ENCODE data around the gene PPP1R14B.

Gene PPP1R14B, protein sequence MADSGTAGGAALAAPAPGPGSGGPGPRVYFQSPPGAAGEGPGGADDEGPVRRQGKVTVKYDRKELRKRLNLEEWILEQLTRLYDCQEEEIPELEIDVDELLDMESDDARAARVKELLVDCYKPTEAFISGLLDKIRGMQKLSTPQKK

GRCh38 chr11:64246871-64247728 is at the start of gene PPP1R14B:
PPP1R14B (minus strand) TSS chr11:64246943; CDS start chr11:64246673, 270 bp downstream.
- H3K4me3 ChIP-seq = peak within 1 kb of the TSS; percentile 55 to 80 (median 69)
- peak within 1 kb of the TSS; percentile 84 to 98 (median 92) for H3K27ac ChIP-seq

- Histone ChIP-seq H3K27ac (peak overlapping the region in 3 of 21 experiments; percentile 26 to 36 (median 36)), H3K4me3 (no peak overlapping the region)
Measured at GRCh38 chr11:64296236-64296635, 49.5 kb upstream of the PPP1R14B start.

DNA sequence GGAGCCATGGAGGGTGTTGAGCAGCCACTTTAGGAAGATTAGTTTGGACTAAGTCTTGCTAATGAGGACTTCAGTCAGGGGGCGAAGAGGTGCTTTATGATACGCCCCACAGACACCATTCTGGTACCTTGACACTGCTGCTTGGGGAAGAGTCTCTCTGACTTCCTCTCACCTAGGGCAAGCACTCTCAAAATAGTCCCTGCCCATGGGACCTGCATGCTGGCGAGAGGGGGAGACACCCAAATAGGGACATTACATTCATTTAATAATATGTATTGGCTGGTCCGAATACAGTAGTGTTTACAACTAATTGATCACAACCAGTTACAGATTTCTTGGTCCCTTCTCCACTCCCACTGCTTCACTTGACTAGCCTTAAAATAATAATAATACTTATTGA is 49.0 kb upstream of the PPP1R14B start:
- no peak overlapping the region for H3K4me3 ChIP-seq
- peak overlapping the region in 3 of 21 experiments; percentile 26 to 36 (median 36) for H3K27ac ChIP-seq

- H3K4me3 ChIP-seq = no peak overlapping the region
- peak overlapping the region in 4 of 21 experiments; percentile 6 to 53 (median 40) for H3K27ac ChIP-seq
Measured at GRCh38 chr11:64294774-64295173, 48.0 kb upstream of the PPP1R14B start.

GRCh38 chr11:64292460-64293254 is 45.9 kb upstream of the PPP1R14B start:
- Histone ChIP-seq H3K4me3 (peak overlapping the region; percentile 11 to 45 (median 25)), H3K27ac (peak overlapping the region in 4 of 21 experiments; percentile 1 to 50 (median 19))

- Histone ChIP-seq H3K4me3 (peak overlapping the region; percentile 11 to 45 (median 25)), H3K27ac (peak overlapping the region in 4 of 21 experiments; percentile 1 to 50 (median 19))
Measured at GRCh38 chr11:64291752-64292459, 45.2 kb upstream of the PPP1R14B start.

GRCh38 chr11:64291262-64291751 is 44.6 kb upstream of the PPP1R14B start, which contains the start of gene KCNK4:
KCNK4 (plus strand) TSS chr11:64291302; CDS start chr11:64293019, 1,717 bp downstream.
- Histone ChIP-seq H3K4me3 (peak within 1 kb of the TSS; percentile 11 to 45 (median 25)), H3K27ac (peak within 1 kb of the TSS in 4 of 21 experiments; percentile 1 to 52 (median 20))

DNA sequence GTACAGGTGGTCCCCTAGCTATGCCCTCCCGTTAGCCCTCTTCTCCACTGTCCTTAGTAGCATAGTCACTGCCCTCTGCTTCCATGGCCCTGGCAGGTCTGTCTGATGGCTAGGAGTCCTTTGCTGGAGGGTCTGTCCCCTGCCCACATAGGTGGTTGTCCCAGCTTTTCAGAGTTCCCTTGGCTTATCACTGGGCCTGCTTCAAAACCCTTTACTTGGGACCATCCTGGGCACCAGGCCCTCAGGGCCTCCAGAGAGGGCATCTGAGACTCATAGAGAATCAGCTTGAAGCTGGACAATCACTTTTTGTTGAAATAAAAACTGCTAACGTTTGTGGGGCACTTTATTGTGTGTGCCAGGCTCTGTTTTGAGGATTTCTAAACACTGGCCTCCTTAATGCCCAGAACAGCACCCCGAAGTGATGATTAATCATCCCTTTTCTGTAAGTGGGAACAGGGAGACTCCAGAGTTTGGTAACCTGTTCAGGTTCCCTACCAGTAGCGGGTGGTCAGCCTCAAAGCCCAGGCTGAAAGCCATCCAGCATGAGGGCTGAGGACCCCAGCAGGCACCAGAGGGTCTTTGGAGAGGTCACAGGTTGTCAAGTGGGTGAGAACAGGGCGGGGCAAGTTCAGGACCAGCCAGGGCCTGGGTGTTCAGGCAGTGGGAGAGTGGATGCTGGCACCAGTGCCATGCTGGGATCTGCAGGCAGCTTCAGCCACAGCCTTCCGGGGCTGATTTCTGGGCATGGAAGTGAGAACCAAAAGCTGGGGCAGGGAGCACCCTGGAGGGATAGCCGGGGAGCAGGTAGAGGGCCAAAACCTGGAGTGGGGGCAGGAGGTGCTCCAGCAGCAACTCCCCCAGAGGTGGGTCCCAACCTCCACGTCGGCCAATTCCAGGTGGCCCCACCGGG is 43.9 kb upstream of the PPP1R14B start:
- Histone ChIP-seq H3K27ac (peak overlapping the region in 2 of 21 experiments; percentile 4 to 52), H3K4me3 (no peak overlapping the region)

DNA sequence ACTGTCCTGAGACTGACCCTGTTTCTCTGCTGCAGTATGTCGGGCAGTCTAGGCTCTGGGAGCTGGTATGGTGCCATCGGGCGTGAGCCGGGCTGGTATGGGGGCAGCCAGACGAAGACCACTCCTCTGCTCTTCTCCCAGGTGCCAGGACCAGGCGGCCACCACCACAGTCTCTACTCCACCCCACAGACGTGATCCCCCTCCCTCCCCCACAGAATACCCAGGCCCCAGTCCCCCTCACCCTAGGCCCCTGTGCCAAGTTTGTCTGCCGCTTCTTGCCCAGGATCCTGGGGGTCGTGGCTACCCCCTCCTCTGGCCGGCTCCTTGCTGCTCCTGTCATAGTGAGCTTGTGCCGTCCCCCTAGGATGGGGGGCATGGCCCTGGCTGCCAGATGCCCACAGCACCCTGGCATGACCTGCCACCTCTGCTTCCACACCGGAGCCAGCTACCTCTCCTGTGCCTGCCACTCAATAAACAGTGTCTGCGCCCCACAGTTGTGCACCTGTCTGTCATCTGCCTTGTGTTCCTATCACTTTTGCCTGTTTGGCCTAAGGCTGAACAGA is 42.3 kb upstream of the PPP1R14B start:
- H3K27ac ChIP-seq = no peak overlapping the region
- H3K4me3 ChIP-seq = no peak overlapping the region

DNA sequence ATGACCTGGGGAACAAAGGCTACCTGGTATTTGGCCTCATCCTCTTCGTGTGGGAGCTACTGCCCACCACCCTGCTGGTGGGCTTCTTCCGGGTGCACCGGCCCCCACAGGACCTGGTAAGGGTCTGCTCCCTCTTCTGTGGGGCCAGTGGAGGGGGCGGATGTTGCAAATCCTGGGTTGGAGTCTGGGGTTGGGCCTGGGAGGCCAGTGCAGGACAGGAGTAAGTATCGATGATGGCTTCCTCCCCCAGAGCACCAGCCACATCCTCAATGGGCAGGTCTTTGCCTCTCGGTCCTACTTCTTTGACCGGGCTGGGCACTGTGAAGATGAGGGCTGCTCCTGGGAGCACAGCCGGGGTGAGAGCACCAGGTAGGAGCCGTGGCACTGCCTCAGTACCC is 41.6 kb upstream of the PPP1R14B start:
- Histone ChIP-seq H3K4me3 (no peak overlapping the region), H3K27ac (no peak overlapping the region)

GRCh38 chr11:64287676-64288352 is 41.1 kb upstream of the PPP1R14B start:
- Histone ChIP-seq H3K4me3 (no peak overlapping the region), H3K27ac (no peak overlapping the region)

DNA sequence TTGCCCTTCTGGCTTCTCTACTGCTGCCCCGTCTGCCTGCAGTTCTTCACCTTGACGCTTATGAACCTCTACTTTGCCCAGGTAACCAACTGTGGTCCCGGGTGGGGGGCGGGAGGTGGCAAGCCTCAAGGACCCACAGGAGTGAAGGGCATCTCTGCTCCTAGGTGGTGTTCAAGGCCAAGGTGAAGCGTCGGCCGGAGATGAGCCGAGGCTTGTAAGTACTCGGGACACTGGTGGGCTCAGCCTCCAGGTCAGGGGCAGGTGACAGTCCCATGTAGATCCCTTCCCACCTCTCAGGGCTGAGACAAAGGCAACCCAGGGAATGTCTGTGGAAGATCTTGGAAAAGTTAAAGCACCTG is 40.0 kb upstream of the PPP1R14B start:
- Histone ChIP-seq H3K27ac (peak overlapping the region in 2 of 21 experiments; percentile 96 to 97), H3K4me3 (peak overlapping the region in 1 of 7 experiments; percentile 93)

DNA sequence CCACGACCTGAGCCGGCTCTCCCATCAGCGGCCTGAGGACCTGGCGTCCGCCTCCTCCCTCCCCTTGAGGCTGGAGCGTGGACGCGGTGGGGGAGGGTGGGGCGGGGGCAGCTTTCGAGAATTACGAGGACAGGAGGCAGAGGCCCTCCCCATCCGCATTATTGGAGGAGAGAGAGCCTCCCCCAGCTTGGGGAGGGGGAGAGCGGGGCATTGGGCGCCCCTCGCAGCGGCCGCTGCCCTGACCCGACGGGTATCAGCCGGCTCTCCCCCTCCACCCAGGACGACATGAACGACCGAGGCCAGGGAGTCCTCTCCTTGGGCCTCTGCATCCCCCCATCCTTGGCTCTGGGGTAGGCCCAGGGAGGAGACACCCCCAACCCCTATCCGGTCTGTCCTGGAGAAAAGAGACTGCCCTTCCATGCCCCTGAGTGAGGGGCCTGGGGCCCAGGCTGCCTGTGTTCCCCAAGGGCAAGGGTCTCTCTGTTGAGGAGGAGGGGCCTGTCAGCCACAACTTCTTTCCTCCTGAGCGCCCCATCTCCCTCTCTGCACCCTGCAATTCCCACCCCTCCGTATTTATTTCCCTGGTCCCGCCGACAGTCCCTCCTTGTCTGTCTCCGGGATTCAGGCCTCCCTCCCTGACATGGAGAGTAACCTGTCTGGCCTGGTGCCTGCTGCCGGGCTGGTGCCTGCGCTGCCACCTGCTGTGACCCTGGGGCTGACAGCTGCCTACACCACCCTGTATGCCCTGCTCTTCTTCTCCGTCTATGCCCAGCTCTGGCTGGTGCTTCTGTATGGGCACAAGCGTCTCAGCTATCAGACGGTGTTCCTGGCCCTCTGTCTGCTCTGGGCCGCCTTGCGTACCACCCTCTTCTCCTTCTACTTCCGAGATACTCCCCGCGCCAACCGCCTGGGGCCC is 39.4 kb upstream of the PPP1R14B start:
- Histone ChIP-seq H3K4me3 (peak overlapping the region; percentile 55 to 93 (median 66)), H3K27ac (peak overlapping the region; percentile 15 to 97 (median 96))

DNA sequence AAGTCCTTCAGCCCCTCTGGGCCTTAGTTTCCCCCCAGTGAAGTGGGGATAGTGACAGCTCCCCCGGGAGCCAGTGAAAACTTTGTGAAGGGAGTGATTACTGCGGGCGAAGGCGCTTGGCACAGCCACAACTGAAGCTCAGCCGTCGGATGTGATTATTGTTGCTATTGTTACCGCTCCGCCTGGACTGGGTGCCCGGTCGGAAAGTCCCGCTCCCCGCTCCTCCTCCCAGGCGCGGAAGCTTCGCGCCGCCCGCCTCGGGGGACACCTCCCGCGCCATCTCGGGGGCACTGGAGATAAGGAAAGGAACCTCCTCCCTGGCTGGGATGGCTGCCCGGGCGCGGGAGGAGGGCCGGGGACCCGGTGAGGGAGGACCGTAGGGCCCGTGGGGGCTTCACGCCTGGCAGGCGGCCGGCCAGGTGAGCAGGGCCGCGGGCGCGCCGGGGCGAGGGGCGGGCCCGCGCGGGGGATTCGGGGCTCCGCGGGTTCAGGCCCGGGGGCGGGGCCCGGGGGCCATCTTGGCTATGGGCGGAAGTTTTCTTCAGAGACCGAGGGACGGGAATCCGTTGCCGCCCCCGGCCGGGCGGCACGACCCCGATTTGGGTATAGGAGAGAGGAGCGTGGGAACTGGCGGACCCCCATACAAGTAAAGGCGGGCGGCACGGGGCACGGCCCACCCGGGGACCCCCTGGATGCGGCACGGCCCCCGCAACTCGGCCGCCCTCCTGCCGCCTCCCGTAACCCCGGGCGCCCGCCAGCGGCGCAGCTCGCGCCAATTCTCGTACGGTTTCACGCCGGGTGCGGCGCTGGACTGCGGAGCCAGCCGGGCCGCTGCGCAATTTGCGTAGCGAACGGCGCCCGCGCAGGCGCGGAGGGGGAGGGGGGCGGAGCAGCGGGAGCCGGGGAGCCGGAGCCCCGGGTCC is 38.5 kb upstream of the PPP1R14B start, which contains the start of gene GPR137:
Gene GPR137 (plus strand): TSS at position 887 of the 923 bp plus-strand sequence. CDS start 677 bp downstream, outside the sequence.
- peak within 1 kb of the TSS; percentile 55 to 93 (median 66) for H3K4me3 ChIP-seq
- peak within 1 kb of the TSS; percentile 43 to 97 (median 96) for H3K27ac ChIP-seq

Measured in skin epidermis (tissue), 12 donors.